DMS 273 (cell line): Measurements from ENCODE around the gene TGFB1I1.
"Not testable (repeated sequence)": the region's sequence is repeated elsewhere in the genome, so short reads cannot be mapped to it uniquely, and the experiment has no call there.

Experiments
- DNase-seq: peaks from one replicate; lab custom pipeline; 2025; ENCODE audit not compliant: unreplicated experiment; lab: John Stamatoyannopoulos, UW

The TGFB1I1 gene

DNA sequence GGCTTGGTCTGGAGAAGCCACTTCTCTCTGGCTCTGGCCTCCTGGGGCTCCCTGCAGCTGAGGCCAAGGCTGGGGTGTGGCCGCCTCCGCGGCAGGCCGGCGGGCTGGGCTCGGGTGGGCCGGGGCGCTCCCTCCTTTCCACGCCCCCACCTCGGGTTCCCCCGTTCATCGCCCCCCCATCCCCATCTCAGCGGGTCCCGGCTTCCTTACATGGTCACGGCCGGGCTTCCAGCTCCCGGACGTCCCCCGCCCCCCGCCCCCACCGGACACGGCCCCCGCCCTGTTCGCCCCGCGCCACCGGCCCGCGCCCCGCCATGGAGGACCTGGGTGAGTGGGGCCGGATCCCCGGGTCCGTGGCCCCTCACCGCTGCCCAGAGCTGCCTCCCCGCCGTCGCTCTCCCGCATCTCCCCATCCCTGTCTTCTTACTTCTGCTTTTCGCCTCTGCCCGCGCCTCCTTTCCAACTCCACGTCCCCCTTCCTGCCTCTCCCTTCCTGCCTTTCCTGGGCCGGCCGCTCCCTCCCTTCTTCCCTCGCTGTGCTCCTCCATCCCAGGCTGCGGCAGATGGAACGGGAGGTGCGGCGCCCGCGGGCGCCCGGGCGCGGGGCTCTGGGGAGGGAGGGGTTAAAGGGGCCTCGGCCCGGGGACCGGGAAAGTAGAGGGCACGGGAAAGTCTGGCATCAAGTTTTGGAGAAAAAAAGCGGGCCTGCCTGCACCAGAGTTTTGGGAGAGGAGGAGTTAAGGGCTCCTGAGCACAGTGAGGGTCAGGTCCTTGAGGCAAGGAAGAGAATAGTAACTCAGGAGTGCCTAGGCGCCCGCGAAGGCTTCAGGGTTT lies at the start of gene TGFB1I1:
TGFB1I1 (plus strand) TSS at position 278 of the 834 bp plus-strand sequence; CDS start at position 315, 37 bp downstream.
- peak; percentile 61 for DNase-seq

DNA sequence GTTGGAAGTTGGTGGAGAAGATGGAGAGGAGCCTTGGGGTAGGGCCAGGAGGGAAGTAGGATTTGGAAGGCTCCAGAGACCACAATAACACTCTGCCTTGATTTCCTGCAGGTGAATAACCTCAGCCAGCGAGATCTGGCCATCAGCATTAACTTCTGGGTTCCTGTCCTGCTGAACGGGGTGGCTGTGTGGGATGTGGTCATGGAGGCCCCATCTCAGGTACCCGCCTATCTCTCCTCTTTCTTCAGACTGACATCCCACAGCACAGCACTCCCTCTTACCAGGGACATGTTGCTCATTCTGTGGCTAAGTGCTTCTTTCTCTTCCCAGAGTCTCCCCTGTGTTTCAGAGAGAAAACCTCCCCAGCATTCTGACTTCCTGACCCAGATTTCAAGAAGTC lies 48.7 kb upstream of the TGFB1I1 start:
- DNase-seq = no peak

- no peak for DNase-seq
Observed at GRCh38 chr16:31423801-31424200, 48.2 kb upstream of the TGFB1I1 start.

- peak; percentile 79 for DNase-seq
Observed at GRCh38 chr16:31427441-31428278, 44.3 kb upstream of the TGFB1I1 start.

- no peak for DNase-seq
Observed at GRCh38 chr16:31428279-31428597, 43.7 kb upstream of the TGFB1I1 start, which contains the start of gene COX6A2. TSS of gene COX6A2 (minus strand) at chr16:31428360. CDS start at chr16:31428325, 35 bp downstream.

GRCh38 chr16:31428638-31429247 lies 43.2 kb upstream of the TGFB1I1 start:
- no peak for DNase-seq

- DNase-seq = no peak
Observed at GRCh38 chr16:31429314-31429713, 42.6 kb upstream of the TGFB1I1 start.

- no peak for DNase-seq
Observed at GRCh38 chr16:31429796-31430195, 42.2 kb upstream of the TGFB1I1 start.

DNA sequence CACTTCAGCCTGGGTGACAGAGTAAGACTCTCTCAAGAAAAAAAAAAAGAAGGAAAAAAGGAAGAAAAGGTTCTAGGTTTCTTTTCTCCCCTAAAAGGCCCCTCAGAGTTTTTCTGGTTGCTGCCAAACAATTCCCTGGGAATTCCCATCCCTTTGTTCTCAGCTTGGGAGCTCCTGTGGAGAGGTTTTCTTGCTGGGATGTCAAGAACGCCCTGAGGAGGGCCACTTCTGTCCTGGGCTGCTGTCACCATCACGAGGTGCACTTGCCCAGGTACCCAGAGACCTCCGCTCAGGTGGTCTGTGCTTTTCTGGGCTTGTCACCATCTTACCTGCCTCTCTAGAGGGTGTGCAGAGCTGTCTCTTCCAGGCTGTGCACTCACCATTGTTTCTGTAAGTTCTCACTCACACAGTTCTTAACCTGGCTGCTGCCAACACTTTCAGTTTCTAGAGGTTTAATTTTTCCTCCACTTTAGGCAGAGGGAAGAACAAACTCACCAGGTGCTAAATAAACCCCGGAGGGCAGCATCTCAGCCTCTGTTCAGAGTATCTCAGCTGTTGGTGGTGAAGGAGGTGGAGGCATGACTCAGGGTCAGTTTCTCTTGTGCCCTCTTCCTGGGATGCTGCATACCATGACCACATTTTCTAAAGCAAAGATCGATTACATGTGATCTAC lies 41.4 kb upstream of the TGFB1I1 start:
- no peak for DNase-seq

DNA sequence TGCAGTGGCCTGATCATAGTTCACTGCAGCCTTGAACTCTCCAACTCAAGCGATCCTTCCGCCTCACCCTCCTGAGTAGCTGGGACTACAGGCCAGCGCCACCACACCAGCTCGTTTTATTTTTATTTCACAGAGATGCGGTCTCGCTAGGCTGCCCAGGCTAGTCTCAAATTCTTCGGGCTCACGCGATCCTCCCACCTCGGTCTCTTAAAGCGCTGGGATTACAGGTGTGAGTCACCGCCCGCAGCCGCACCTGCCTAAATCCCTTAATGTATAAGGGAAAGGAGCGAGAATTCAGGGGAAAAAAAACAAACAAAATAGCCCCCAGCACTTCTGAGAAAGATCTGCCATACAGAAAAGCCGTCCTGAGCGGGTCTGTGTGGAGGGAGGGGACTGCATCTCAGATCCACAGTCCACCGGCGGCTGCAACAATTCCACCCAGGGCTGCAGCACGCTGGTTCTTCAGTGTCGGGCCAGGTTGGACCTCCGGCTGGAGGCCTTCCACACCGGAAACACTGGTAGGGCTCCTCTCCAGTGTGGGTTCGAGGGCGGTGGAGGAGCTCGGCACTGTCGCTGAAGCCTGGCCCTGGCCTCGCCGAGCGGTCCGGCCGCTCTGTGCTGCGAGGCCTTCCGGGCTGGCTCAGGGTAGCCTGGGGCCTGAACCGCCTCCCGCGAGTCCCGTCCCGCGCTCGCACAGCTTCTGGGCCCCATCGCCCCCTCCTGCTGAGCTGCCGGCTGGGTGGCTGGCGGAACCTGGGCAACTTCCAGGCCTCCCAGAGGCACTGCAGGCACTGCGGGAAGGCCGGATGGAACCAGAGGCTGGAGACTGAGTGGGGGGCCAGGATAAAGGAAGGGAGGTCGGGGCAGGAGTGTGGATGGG lies 36.4 kb upstream of the TGFB1I1 start:
- no peak for DNase-seq

DNA sequence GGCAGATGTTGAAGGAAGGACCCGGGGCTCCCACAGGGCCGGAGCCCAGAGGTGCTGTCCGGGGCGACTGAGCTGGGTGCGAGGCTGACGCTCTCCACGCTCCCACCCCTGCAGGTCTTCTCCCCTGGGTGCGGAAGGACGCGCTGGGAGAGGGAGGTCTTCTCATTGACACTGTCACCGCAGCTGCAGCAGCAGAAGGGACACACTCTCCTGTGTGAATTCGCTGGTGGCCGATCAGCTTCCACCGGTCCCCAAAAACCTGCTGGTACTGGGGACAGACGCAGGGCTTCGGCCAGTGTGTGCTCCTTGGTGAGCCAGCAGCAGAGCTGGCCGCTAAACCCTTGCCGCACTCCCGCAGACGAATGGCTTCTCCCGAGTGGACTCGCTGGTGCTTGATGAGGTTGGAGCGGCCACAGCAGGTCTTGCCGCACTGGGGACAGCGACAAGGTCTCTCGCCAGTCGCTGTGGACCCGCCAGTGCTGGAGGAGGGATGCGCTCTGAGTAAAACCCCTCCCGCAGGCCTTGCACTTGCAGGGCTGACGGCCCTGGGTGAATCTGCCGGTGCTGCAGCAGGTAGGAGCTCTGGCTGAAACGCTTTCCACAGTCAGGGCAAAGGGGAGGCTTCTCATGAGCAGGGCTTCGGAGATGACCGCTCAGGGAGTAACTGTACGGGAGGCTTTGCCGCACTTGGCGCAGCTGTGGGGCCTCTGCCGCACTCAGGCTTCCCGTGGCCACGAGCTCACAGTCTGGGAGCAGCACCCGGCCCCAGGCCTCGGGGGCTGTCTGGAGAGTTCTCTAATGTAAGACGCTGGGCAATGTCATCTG lies 35.5 kb upstream of the TGFB1I1 start:
- no peak for DNase-seq

DNA sequence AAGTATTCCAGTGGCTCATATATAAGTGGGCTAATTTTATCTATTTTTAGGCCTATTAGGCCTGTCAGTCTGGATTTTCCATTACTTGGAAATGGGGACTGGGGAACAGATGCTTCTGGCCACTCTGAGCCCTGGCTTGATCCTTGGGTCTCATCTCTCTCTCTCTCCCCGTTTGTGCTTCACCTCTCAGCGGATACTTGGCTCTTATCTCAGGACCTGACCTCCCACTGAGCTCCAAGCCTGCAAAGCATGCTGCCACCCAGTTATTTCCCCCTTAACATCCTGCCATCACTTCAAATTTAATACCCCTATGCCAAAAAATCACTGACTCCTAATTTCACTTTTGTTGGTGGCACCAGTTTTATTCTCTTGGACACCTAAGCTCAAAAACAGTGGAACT lies 33.5 kb upstream of the TGFB1I1 start:
- DNase-seq = no peak

DNA sequence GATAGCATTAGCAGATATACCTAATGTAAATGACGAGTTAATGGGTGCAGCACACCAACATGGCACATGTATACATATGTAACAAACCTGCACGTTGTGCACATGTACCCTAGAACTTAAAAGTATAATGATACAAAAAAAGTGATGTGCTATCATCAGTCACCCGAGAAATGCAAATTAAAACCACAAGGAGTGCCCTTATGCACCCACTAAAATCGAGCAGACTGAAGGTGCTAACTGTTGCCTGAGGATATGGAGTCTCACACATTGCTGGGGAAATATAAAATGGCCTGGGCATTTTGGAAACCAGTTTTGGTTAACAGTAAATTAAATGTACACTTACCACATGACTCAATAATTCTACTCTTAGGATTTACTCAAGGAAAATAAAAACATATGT lies 32.9 kb upstream of the TGFB1I1 start:
- not testable (repeated sequence) for DNase-seq

DNA sequence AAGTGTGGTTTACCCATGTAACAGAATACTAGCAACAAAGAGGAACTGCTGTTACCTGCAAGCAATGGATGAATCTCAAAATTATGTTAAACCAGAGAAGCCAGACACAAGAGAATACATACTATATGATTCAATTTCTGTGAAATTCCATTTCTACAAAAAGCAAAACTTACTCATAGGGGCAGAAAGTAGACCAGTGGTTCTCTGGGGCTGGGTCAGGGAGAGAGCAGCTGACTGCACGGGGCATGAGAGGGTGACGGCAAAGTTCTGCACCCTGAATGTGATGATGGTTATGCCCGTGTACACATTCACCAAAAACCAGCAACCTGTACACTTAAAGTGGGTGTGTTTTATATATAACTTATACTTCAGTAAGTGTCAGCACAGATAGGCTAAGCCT lies 32.4 kb upstream of the TGFB1I1 start:
- DNase-seq = no peak

DNA sequence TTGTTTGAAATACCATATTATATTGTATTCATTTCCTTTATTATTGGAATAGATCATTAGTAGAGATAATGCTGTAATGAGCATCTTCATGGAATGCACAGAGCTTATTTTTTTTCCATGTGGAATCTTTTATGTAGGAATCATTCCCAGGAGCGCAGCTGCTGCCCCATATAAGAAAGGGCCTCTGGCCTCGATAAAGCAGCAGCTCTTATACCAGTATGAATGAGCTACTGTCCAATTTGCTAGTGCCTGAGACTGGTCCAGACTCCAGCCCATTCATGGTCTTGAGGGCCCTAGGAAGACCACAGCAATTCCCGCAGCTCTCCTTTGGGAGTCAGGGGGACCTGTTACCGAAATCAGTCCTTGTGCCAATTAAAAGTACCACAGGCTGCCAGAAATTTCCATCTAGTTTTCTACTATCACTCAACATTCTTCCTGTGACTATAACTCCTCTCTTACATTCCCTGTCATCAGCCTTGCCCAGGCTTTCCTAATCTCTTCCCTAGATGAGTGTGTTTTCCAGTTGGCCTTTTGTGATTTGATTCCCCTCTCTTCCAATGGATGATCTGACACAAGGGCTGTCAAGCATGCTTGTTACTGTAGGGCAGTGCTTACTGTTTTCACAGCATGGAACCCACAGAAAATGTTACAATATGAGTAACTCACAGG lies 31.3 kb upstream of the TGFB1I1 start:
- no peak for DNase-seq

DNA sequence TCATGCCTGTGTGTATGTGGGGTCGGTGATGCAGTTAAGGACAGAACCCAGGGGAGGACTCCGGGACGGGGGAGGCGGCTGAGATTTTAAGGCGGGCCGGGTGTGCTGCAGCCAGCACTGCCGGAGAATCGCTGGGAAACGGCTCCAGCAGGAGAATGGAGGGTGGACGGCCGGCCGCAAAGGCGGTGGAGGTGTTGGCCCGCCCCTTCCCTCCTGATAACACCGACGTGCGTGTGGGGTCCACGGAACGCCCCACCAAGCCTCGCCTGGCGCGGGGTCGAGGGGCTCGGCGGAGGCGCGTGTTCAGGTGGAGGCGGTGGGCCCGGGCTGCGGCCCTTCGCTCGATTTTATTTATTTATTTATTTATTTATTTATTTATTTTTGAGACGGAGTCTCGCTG lies 30.0 kb upstream of the TGFB1I1 start:
- DNase-seq = no peak

DNA sequence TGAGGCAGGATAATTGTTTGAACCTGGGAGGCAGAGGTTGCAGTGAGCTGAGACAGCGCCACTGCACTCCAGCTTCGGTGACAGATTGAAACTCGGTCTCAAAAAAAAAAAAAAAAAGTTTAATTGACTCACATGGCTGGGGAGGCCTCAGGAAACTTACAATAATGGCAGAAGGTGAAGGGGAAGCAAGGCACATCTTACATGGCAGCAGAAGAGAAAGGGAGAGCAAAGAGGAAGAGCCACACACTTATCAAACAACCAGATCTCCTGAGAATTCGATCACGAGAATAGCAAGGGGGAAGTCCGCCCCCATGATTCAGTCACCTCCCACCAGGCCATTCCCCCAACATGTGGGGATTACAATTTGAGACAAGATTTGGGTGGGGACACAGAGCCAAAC lies 26.0 kb upstream of the TGFB1I1 start:
- not testable (repeated sequence) for DNase-seq

DNA sequence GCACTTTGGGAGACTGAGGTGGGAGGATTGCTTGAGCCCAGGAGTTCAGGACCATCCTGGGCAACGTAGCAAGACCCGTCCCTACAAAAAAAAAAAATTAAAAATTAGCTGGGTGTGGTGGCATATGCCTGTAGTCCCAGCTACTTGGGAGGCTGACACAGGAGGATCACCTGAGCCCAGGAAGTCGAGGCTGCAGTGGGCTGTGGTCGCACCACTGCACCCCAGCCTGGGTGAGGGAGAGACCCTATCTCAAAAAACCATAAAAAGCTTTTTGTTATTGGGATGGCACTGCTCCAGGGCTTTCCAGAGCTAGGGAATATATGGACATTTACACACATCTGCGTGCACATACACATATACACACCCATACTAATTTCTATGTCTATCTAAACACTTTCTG lies 20.8 kb upstream of the TGFB1I1 start:
- DNase-seq = no peak
